OCI-LY3 (cell line): ENCODE data around the gene ADD3.

Experiments
- CTCF ChIP-seq: fragments of 200-600, 300-600 bp; sonication (generic); IDR thresholded peaks from 2 replicates; pipeline ENCODE4 v1.5.1; 2014; ENCODE audit warnings: antibody characterized with exemption, low read length, low read depth
- EZH2phosphoT487 ChIP-seq: fragments of 200-600 bp; shearing (Covaris generic); IDR thresholded peaks from 2 replicates; pipeline ENCODE4 v1.6.1; 2018; ENCODE audit warnings: antibody characterized with exemption, mixed run types, low read depth

GRCh38 chr10:110069502-110069982 is 61.8 kb downstream of the ADD3 start:
- TF ChIP-seq CTCF = no peak
- TF ChIP-seq EZH2phosphoT487 = no peak
